GM21737 (cell line): ENCODE results near the gene NEK10.
"Not testable (repeated sequence)": the region's sequence is repeated elsewhere in the genome, so short reads cannot be mapped to it uniquely, and the experiment has no call there.

Experiments used
- ATAC-seq: cut with Tn5 transposase; IDR thresholded peaks from one replicate; pipeline ENCODE4 v1.9.1; 2021; ENCODE audit warnings: mild to moderate bottlenecking, moderate library complexity; ENCODE audit not compliant: unreplicated experiment

The NEK10 gene

DNA sequence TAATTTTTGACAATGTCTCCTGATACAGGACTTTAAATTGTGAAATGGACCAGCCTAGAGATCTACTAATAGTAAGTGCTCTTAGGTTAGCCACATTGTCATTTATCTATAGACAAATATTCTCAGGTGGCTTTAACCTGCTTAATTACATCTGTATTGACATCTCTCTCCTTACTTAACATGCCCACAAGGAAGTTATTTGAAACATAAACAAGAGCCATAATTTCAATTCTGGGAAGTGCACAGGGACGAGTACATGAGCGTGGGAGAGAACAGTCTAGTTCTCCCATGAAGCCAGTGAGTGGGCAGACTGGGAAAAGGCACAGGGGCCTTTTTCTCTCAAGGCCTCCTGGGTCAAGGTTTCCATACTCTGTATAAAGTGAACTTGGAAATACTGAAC lies 54.2 kb downstream of the NEK10 start:
- ATAC-seq: no peak

DNA sequence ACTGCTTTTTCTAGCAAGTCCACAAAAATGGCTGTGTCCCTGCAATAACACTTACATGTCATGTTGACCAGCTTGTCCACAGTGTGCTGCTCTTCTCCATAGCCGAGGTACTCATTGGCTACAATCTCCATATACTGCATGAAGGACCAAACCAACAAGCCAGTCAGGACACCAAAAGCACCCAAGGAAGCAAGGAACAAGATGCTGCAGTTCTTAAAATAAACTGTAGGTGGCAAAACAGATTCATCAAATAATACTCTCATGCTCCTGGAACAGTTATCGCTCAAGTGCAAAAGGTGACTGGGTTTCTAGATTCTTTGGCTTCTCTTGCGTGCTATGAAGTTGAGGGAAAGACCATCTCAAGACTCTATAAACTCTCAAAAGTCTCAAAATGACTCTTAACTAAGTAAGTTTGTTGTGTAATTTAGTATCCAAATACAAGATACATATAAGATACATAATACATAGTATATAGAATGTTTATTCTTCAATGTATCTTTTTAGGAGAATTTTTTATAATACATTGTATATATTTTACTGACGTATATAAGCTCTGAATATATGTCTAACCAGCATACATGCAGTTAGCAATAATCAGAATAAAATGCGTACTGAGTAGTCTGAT lies 57.0 kb downstream of the NEK10 start:
- peak; percentile 83 for ATAC-seq

DNA sequence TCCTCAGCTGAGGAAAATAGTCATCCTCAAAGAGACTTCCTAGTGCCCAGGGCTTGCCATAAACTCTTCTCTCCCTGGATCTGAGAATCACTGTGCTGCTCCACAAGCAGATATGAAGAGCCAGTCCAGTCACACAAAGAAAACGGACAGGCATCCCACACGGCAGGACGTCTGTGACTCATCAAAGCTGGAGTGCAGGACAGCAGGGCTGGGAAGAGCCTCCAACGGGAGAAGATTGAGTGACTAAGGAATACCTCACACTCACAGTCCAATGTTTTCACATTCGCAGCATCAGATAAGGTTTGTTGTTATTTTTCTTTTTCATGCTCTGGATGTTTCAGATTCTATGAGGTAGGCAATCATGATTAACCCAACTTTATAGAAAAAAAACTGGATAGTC lies 57.8 kb downstream of the NEK10 start:
- ATAC-seq: no peak

DNA sequence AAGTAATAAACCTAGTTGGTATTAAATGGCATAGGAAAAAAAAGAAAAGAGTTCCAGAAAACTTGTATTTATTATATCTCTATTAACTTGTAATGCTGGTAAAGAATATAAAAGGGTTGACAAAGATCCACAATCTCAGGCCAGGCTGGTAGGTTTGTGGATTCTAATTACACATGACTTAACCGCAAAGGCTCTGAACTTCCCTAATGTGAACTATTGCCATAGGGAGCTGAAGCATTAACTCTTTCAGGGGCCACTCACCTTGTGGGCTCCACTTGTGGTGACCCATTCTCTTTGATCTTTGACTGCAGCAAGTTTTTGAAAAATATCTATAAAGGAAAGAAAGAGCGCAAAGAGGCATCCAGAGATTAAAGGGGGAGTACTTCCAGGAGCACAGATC lies 58.5 kb downstream of the NEK10 start:
- no peak for ATAC-seq

DNA sequence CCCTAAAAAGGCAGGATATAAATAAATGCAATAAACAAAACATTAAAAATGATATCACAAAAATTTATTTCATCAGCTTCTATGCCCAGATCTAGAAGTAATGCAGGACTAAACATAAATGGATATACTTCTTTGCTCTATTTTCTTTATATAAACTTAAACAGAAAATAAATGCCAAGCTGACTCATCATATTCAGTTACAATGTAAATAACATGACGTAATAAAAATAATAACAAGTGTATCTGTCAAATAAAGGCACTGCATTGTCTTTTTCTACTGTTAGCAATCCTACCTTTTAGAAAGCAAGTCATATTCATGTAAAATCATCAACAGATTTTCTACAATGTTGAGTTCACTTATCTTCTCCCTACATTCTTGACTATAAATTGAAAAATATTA lies 61.6 kb downstream of the NEK10 start:
- ATAC-seq: no peak

DNA sequence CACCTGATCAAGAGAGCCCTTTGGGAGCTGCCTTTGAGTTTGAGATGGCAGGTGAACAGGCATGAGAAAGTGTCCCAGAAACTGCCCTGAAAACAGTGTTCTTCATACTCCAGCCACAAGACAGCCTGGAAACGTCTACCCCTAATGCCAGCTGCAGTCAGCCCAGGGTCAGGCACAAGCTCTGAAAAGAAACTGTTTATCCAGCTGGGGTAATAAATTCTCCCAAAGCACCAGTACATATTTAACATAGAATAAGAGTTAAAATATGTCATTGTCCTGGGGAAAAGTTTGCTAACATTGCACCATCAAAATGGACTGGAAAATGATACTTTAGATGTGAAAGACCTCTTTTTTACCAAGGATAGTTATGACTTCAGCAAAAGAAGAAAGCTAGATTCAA lies 66.3 kb downstream of the NEK10 start:
- no peak for ATAC-seq

DNA sequence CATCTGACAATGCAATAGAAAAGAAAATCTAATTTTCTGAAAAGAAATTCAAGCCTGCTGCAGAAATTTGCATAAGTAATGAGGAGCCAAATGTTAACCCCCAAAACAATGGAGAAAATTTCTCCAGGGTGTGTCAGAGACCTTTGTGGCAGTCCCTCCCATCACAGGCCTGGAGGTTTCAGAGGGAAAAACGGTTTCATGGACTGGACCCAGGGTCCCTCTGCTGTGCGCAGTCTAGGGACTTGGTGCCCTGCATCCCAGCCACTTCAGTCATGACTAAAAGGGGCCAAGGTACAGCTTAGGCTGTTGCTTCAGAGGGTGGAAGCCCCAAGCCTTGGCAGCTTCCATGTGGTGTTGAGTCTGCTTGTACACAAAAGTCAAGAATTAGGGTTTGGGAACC lies 70.2 kb downstream of the NEK10 start:
- not testable (repeated sequence) for ATAC-seq

DNA sequence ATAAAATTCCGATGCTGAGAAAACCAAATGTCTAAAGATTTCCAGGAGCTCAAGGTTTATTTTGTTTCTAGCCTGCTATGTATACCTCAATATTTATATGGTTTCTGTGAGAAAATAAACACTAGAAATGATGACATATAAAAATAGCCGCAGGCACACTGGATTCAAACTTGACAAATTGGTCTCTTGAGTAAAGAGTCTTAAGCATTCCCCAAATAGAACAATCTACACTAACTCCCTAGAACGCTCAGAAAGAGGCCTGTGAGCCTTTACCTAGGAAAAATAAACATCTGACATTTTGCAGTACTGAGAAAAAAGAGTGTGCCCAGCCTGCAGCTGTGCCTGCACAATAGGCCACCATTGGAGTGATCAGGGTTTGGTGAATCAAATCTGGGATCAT lies 75.2 kb downstream of the NEK10 start:
- ATAC-seq: no peak

DNA sequence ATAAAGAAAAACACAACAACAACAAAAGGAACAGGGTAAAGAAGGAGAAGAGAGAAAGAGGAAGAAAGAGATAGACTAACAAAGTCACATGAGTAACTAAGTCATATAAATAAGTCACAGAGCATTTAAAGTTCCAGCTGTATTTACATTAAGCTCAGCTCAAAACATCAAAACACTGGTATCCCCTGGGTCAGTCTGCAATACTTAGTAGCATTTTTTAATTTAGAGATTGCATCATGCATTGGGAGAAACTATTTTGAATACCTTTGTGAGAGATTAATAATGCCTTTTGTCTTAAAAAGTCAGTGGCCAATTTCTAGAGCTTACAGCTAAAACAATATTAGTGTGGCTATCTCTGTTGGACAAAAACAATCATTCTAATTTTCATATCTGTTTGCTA lies 78.4 kb downstream of the NEK10 start:
- no peak for ATAC-seq

DNA sequence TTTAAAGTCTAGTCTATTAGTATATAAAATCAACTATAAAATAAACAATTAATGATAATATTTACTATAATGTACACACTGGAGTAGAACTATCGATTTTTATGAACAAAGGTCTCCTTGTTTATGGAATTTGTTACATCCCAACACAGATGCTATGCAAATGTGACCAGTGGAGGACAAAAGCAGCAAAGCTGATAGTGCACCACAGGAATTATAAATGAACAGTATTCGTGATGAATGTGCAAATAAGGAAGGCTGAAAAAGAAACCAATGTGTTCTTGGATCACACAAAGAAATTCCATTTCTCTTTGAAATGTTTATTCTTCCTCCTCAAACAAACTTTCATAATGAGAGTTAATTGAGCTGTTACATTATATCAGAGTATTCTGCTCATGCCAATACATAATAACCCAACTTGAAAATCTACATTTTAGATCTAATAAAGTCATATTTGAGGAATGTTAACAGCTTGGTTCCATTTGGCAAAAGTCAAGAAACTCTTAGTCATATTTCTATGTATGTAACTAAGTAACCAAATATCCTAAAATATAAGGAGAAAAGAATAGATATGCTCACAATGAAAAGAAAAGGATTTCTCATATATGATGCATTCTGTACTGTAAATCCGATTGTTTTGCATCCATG lies 79.3 kb downstream of the NEK10 start:
- no peak for ATAC-seq

DNA sequence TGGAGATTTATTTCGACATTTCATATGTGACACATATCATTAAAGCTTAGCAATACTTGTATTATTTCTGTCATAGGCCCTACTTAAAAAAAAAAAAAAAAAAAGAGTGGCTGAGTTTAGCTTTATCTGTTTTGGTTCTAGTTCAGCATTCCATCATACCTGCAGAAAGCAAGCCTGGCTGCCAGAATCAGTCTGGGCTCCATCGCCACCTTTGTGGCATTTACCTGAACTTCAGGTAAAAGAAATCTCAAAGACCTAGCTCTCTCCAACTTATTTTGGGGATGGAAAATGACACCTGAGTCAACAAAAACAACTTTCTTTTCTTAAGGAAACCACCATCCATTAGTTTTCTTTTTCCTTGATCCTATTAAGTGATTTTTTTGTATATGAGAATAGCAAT lies 82.1 kb downstream of the NEK10 start:
- ATAC-seq: no peak

DNA sequence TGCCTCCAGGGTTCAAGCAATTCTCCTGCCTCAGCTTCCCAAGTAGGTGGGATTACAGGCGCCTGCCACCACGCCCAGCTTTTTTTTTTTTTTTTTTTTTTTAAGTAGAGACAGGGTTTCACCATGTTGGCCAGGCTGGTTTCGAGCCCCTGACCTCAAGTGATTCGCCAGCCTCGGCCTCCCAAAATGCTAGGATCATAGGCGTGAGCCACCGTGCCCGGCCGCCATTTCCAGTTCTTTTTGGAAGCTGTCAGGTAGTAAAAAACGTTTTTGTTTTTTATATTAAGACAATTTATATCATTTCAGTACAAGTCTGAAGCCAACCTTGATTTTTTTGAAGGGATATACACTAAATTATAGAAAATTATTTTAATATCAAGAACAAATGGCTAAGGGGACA lies 82.7 kb downstream of the NEK10 start:
- ATAC-seq: not testable (repeated sequence)

DNA sequence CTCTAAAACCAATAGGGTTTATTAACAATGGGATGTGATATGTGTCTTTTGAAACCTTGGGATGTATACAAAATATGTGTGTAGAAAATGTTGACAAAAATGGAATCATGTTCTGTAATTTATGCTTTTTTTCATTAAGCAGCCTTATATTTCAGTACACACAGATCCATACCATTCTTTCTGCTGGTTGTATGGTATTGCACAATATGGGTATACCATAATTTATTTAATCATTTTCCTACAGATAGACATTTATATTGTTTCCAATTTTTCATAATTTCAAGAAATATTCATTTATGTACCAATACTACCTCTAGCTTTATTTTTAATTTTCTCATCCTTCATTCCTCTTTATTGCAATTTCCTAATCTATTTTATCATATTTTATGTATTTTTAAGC lies 83.5 kb downstream of the NEK10 start:
- ATAC-seq: no peak

DNA sequence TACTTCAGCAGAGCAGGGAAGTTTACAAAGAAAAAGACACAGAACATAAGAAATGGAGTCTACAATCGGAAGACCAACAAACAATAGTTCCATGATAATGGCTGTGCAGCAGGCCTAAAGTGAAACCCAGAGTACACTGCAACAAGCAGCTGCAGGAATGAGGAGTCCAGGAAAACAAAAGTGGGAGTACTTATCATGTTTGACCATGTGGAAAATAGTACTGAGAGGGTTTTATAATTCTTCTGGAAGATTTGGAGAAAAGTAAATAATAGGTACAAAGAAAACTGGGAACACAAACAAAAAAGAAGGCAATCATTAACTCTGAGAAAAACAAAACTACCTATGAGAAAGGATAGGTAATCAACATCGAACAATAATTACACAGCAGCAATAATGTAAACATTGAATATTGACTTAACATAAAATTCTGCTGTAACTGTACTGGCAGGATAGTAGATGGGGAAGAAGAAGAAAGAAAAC lies 87.5 kb downstream of the NEK10 start:
- no peak for ATAC-seq

DNA sequence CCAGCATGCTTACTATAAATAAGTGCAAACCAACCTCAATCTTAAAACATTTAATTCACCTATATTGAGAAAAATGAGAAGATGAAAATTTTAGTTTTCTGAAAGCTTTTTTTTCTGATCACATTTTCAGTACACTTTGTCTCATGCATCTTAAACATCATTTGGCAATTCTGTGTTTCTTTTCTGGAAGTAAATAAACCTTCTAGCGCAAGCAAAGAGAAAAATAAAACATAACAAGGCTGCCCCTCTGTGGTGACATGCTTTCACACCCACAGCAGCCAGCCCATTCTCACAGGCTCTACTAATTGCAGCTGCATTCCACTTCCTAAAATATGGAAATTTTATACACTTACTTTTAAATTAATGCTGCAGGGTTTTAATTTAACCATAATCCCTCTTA lies 90.1 kb downstream of the NEK10 start:
- ATAC-seq: no peak

DNA sequence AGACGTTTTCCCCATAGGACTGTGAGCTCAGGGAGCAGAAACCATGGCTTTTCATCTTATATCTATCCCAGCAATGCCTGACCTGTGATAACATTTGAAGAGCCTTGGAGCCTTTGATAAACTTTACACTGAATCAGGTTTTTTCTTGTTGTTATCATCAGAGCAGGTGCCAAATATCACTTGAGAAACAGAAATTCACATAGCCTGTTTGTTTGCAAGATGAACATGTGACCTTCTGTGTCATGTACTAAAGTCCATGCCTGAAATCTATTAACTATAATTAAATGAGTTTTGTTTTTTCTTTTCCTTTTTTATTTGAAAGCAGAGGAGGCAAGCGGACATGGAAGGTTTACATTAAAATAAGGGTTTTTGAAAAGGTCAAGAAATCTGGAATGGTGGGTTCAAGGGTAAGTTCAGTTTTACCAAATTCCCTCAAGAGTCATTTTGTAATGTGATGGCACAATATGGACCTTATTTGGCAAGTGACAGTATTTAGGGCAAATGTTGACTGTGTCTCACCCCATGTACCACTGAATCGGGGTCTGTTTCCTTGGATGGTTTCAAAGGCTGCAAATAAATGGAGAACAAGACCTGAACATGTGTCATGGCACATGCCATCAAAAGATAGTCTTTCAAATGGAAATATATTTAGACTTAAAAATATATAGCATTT lies 90.7 kb downstream of the NEK10 start:
- ATAC-seq: no peak

DNA sequence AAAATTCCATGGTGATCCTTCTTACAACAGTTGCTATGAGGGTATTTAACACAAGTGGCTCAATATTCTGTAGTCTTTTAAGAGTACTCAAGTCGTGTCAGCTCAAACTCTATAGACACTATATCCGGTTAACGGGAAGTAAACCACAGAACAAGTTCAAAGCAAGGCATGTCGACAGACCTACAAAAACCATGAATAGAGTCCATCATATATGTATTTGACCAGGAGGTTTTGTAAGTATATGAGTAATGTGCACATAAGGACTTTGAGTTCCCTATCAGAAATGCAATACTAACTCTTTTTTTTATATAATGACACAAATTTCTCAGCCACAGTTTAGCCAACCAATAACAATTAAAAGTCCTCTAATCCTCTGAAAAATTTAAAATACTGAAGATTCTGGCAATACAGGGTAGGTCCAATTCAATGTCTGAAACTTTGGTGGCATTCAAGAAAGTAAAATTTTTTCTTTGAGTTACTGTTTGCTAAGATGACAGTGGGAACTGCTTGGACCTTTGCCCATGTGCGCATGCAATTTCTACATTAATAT lies 93.7 kb downstream of the NEK10 start:
- ATAC-seq: no peak

DNA sequence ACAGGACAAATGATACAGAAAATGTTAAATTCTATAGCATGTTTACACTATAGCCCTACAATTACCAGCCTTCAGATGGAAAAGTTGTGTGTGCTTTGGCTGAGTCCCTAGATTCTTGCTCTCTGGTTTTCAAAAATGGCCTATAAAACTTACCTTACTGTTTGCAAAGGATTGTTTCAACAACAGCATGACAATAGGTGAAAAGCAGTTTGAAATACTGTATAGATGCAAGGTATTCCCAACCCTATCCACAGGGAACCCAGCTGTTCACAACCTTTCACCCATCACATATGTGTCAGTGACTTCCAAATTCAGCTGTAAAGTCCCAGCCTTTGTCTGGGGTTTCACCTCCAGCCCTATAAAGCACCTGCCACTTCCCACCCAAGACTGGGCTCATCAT lies 97.3 kb downstream of the NEK10 start:
- ATAC-seq: no peak

DNA sequence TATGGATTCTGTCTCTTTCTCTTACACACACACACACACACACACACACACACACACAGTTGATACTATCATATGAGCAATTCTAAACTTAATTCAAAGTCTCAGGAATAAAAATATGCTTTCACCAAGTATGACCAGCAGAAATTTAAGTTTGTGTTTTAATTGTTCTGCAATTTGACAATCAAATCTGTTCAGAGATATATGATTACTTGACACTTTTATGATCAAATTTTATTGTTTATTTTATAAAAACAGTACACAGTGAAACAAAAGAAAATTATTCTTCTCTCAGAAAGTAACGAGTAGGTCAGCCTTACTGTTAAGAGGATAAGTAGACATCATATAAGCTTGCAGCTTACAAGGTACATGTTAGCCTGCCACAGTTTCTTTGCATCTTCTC lies 114.3 kb downstream of the NEK10 start:
- no peak for ATAC-seq

DNA sequence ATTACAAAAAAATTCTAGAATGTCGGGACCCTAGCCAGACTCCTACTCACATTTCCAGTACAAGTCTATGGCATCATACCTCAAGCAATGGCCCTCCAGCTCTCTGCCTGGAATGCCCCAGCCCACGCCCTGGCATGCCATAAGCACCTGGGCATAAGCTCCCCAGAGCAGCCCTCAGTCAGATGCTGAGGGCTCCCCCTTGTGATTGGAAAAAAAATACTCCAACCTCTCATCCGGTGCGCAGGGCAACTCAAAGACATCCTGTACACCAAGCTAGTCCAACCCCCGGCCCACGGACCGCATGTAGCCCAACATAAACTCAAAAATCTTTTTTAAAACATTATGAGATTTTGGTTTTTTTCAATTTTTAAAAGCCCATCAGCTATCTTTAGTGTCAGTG lies 115.4 kb downstream of the NEK10 start:
- no peak for ATAC-seq

DNA sequence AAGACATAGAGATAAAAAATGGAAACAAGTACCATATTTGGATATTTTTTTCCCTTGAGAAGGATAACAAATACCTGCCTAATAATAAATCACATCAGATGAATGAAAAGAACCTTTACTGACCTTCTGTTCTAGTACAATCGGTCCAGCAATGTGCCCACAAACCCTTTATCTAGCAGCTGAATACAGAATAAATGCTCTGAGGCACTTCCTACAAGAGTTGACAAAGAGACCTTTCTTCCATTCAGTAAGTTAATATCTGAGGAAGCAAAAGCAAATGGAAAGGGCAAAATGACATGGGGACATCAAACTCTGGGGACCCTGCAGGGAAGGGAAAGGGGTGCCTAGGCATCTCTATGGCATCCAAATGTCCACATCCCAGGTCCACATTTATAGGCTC lies 115.8 kb downstream of the NEK10 start:
- no peak for ATAC-seq

DNA sequence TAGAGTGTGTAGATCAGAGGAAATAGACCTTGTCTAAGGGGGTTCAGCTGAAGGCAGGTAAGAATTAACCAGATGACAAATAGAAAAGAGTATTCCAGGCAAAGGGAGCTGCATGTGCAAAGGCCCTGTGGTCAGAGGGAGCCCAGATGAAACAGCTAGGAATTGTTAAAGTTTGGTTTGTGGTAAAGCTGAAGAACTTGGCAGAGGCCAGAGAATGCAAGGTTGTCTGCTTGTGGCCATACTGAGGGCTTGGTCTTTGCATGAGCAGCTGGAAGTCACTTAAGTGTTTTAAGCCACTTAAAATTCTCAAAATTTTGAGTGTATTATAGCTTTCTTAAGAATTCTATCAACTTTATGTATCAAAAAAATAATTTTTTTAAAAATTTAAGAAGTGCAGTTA lies 116.5 kb downstream of the NEK10 start:
- no peak for ATAC-seq
